GM18498 (cell line): Measurements from ENCODE around the gene RNF150.

Source experiments
- ATAC-seq: cut with Tn5 transposase; IDR thresholded peaks from one replicate; pipeline ENCODE4 v1.9.1; 2021; ENCODE audit warnings: mild to moderate bottlenecking, moderate library complexity; ENCODE audit not compliant: unreplicated experiment

RNF150 gene

GRCh38 chr4:141132072-141132708 is 1.1 kb downstream of the RNF150 start:
- ATAC-seq = peak; percentile 12

- no peak for ATAC-seq
Measured at GRCh38 chr4:141131723-141132071, 1.6 kb downstream of the RNF150 start.

- ATAC-seq = no peak
Measured at GRCh38 chr4:141130947-141131605, 2.2 kb downstream of the RNF150 start.

- no peak for ATAC-seq
Measured at GRCh38 chr4:141127884-141128283, 5.4 kb downstream of the RNF150 start.

GRCh38 chr4:141126769-141127168 is 6.5 kb downstream of the RNF150 start:
- ATAC-seq = no peak

- ATAC-seq = no peak
Measured at GRCh38 chr4:141124224-141124623, 9.0 kb downstream of the RNF150 start.

- peak; percentile 91 for ATAC-seq
Measured at GRCh38 chr4:141121768-141122454, 11.4 kb downstream of the RNF150 start.

- ATAC-seq = no peak
Measured at GRCh38 chr4:141121101-141121500, 12.2 kb downstream of the RNF150 start.

GRCh38 chr4:141120036-141120593 is 13.2 kb downstream of the RNF150 start:
- ATAC-seq = no peak

GRCh38 chr4:141119071-141119470 is 14.2 kb downstream of the RNF150 start:
- ATAC-seq = no peak

- no peak for ATAC-seq
Measured at GRCh38 chr4:141118381-141118780, 14.9 kb downstream of the RNF150 start.

GRCh38 chr4:141117935-141118334 is 15.3 kb downstream of the RNF150 start:
- ATAC-seq = no peak

- ATAC-seq = no peak
Measured at GRCh38 chr4:141109983-141110382, 23.3 kb downstream of the RNF150 start.

GRCh38 chr4:141107927-141108326 is 25.3 kb downstream of the RNF150 start:
- ATAC-seq = no peak

- ATAC-seq = no peak
Measured at GRCh38 chr4:141102367-141102766, 30.9 kb downstream of the RNF150 start.

- ATAC-seq = no peak
Measured at GRCh38 chr4:141101511-141101910, 31.8 kb downstream of the RNF150 start.

GRCh38 chr4:141099326-141099725 is 33.9 kb downstream of the RNF150 start:
- ATAC-seq = no peak

- no peak for ATAC-seq
Measured at GRCh38 chr4:141098163-141098562, 35.1 kb downstream of the RNF150 start.

GRCh38 chr4:141090473-141090872 is 42.8 kb downstream of the RNF150 start:
- ATAC-seq = no peak

- no peak for ATAC-seq
Measured at GRCh38 chr4:141081921-141082395, 51.3 kb downstream of the RNF150 start.

GRCh38 chr4:141080668-141081067 is 52.6 kb downstream of the RNF150 start:
- no peak for ATAC-seq
